ACHN (cell line): ENCODE results near the gene RNPS1.
A peak's percentile ranks its signal among the peaks of the same experiment; 100 is the strongest.

Source experiments
- DNase-seq: peaks from one replicate; pipeline ENCODE4 v3.0.0-alpha.2; 2015
- in situ Hi-C: cut with HindIII; loops from 2 replicates; pipeline ENCODE4 v1.10.0; 2017; ENCODE audit warnings: low sequenced_read_pairs, low pct_ligation_motif_present, low pct_unique_long_range_greater_than_20kb

The RNPS1 gene

GRCh38 chr16:2208308-2208707 is 59.6 kb downstream of the RNPS1 start:
- in situ Hi-C loops, result no loop called here
- DNase-seq, result no peak

DNA sequence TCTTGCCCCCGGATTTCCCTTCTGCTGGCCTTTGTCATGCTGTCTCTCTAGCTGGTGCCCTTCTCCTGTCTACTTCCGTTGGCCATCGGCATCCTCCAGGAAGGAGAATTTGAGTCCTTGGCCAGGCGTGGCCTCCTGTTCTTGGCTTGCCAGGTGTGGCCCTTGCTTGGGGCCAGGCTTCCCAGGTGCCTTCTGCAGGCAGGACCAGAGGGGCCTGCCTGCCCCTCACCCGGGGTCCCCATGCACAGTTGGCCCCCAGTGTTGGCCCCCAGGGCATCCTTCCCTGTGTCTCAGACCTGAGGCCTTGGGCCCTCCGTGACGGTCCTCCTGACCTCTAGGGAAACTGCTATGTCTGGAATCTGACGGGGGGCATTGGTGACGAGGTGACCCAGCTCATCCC is 60.1 kb downstream of the RNPS1 start:
- DNase-seq, result no peak
- in situ Hi-C loops, result no loop called here

GRCh38 chr16:2206780-2207433 is 61.0 kb downstream of the RNPS1 start:
- in situ Hi-C loops, result no loop called here
- no peak for DNase-seq

DNA sequence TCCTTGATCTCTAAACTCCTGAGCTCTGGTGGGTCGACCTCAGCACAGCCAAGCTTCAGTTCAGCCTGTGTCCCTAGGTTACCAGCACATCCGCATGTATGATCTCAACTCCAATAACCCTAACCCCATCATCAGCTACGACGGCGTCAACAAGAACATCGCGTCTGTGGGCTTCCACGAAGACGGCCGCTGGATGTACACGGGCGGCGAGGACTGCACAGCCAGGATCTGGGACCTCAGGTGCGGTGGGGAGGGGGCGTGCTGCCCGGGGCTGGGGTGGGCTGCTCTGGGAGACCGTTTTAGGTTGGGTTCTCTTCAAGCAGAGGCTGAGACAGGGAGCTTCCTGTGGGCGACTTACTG is 61.5 kb downstream of the RNPS1 start:
- DNase-seq, result no peak
- in situ Hi-C loops, result no loop called here

GRCh38 chr16:2205967-2206313 is 62.0 kb downstream of the RNPS1 start:
- in situ Hi-C loops, result no loop called here
- DNase-seq, result no peak

DNA sequence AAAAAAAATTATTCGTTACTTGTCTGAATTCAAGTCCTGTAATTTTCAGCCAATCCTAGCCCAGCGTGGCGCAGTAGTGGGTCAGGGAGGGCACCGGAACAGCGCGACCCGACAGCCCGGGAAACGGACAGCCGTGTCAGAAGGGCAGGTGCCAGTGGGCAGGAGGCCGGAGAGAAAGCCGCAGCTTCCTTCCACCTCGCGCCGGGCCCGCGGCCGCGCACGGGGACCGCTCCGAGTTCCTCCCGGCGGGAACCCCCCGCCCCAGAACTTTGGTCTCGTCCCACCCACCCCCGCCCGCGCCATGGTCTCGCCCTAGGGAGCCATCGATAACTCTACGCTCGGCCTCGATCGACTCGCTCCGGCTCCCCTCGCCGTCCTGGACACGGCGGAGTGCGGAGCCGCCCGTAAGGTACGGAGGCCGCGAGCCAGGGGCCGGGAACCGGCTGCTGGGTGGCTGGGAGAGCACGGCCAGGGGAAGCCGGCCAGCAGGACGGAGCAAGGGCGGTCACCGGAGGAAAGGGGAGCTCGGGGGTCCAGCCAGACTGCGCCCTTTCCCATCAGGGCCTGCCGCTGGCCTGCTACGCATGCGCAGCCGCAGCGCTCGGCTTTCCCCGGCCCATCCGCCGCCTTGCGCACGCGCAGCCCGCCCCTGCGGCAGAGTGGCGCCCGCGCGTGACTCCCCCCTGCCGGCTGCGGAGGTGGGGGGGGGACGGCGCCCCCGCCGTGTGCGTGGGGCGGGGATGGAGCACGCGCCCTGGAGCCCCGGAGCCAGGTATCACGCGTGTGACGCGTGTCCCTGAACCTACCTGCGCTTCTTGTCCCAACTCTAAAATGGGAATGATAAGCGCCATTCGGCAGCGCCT is 62.6 kb downstream of the RNPS1 start, which contains the start of gene MLST8:
TSS of gene MLST8 (plus strand) at position 351 of the 863 bp plus-strand sequence. CDS start 632 bp downstream, outside the sequence.
- peak; percentile 88 for DNase-seq
- in situ Hi-C loops, result no loop called here

DNA sequence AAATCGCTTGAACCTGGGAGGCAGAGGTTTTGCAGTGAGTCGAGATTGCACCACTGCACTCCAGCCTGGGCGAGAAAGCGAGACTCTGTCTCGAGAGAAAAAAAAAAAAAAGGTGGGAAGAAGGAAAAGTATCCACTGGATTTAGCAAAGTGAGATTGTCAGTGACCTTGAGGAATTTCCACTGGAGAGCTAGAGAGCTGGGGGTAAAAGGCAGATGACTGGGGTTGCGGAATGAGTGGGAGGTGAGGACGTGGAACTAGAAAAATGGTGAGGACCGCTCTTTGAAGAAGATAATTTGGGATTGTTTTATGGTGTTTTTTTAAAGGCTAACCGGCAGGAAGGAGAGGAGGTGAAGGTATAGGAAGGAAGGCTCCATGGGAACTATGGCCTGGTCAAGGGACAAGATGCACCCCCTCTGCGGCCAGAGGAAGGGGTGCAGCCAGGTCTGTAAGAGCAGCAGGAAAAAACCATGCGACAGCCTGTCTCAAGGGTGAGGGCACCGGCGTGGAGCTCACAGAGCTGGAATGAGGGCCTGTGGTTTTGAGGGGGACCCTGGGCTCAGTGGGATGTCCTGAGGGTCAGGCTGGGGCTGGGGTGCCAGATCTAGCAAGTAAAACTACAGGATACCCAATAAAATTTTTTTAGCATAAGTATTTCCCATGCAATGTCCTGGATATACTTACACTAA is 63.4 kb downstream of the RNPS1 start:
- in situ Hi-C loops, result no loop called here
- no peak for DNase-seq
